ENCODE measurements around the gene FADS3.
A peak's percentile ranks its signal among the peaks of the same experiment; 100 is the strongest.

FADS3 gene

DNA sequence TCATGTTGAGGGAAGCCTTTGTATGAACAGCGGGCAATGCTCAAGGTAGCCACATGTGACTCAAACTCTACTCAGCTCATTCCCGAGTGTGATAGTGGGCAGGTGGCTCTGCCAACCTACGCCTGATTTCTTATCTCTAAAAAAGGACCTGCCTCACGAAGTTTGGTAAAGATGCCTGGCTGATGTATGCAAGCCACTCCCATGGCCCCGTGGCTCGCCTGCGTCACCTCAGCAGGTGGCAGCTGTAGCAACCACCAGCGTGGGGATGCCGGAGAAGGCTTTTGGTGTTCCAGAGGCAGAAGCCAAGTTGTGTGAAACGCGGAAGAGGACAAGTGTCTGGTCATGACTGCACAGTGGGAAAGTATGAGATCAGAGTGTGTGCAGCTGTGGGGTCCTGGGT, 57.9 kb downstream of the FADS3 start:
- no peak for DNase-seq

DNA sequence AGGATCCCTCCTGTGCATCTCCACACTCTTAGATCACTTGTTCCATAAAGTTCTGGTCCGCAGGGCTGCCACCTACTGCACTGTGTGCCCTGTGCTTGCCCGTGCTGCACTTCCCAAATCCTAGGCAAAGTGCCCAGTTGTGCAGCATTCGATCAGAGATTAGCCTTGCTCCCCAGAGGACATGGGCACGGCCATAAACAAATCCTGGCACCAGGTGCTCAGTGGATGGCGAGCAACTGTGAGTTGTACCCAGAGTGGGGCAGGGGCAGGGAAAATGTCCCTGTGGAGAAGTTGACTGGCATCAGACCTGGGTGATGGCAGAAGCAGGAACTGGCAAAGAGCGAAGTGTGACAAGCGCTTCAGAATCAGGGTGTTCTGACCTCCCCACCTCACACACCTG, 58.6 kb downstream of the FADS3 start:
- DNase-seq, result no peak

DNA sequence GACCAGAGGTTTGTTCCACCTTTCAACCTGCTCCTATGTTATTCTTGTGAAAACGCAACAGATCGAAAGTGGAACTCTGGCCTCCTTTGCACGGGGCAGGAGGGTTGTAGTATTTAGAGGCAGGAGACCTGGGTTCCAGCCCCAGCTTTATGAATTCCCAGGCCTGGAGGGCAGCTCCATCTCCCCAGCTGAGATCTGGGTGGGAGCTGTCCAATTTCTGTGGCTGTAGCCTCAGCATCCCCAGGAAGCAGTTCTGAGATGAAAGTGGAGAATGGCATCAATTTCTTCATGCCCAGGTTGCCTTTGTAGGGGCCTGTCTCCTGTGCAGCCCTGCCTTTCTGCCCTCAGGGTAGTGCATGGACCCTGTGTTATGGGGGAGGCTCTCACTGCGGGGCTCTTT, 59.1 kb downstream of the FADS3 start:
- DNase-seq, result no peak

DNA sequence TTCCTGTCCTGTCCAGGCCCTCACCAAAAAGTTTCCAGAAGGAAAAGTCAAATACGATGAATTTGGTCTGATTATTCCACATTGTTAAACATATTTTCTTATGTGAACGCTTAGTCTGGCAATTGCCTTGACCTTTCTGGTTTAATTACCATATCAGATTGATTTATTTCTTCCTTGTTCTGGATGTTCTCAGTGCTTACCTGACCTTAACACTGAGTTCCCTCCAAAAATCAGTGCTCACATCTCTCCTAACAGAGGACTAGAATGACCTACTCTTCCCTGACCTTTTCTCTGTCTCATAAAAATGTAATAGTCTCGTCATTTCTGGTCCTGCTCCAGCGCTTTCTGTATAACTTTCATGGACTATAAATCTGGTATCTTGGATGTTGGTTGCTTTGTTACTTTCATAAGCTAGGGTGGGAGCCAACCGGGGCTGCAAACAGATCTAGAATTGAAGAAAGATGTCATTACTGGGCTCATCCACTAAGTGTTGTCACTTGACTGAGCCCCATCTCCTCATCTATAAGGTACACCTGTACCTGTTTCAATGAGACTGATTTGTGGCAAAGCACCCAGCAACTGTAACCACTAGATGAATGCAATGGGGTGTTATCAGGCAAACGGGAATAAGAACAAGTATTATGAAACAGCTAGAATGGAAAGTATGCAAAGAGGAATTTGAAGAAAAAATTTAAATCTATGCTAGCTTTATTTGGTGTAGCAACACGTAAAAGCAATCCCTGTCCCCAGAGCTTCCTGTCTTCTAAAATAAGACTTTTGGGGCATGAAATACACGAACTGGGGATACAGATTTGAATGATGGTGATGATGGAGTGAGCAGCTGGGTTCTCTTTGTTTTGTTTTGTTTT, 60.9 kb downstream of the FADS3 start:
- peak; percentile 42 for DNase-seq

DNA sequence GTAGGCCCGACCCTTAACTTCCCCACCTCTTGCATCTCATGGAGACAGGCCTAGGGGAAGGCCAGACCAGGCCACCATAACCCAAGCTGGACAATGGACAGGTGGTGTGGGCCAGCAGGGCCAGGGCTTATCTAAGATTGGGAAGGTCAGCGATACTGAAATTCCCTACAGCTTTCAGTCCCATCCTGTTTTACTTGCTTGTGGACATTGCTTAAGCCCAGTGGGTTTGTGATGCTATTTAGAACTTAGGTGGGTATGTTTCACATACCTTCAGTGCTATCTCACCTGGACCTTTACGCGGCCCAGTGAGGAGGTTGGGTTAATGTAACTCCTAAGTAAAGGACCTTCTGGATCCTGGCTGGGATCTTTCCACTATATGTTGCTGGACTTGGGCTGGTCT, 61.5 kb downstream of the FADS3 start:
- no peak for DNase-seq

DNA sequence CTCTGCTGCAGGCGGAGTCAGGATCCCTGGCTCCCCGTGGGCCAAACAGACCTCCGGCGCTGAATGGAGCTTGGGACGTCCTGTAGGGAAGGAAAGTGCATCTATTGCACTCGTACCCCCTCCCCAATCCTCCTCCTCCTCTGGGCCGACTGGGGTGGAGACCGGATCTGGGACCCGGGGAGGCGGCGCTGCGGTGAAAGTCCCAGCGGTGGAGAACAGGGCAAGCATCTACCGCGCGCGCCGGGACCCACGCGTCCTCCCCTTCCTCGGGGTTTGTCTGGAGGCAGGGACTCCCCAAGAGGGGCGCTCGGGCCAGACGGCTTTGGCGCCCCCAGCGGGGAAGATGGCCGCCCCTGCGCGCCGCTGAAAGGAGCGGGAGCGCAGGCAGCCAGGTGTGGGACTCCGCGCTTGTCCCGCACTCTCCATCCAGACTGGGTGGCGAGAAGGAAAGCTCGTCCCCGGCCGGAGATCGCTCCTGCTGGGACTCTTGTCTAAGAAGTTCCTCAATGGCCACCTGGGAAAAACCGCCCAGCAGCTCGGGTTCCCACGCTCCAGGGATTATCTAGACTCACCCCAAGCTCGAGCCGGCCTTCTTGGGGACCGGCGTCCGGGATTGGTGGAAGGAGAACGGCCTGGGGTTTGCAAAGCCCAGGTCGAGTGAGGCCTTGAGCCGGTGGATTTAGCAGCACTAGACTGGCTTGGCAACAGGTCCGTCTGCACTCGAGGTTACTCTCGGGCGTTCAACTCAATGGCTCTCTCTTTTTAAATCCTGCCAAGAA, 62.5 kb downstream of the FADS3 start:
- DNase-seq, result peak; percentile 14

DNA sequence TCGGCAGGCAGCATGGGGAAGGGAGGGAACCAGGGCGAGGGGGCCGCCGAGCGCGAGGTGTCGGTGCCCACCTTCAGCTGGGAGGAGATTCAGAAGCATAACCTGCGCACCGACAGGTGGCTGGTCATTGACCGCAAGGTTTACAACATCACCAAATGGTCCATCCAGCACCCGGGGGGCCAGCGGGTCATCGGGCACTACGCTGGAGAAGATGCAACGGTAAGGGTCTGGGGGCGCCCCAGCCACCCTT, 63.0 kb downstream of the FADS3 start:
- no peak for DNase-seq

DNA sequence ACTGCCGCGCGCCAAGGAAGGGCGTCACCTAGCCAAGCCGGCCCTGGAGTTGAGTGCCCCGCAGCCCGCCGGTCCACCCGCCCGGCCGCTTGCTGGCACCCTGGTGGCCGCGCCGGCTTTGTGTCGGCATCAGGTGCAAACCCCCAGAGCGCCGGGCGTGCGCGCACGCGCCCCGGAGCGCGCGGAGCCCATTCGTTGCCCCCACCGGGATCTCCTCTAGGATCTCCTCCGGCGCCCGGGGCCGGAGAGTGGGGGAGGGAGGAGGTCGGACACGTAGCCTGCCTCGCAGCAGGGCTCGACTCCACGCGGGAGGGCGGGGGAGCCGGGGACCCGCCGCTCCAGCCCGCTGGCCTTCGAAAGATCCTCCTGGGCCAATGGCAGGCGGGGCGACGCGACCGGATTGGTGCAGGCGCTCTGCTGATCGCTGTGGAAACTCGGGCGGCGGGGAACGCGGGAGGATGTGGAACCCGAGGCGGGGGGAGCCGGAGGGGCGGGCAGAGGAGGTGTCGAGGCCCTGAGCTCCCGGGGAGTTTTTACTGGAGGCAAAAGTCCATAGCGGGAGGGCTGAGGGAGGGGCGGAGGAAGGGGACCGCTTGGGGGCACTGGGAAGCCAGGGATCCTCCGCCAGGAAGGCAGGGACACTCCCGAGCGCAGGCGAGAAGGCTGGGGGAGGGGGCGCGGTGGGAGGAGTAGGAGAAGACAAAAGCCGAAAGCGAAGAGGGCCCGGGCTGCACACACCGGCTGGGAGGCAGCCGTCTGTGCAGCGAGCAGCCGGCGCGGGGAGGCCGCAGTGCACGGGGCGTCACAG, 63.6 kb downstream of the FADS3 start, which contains the start of gene FADS2:
Gene FADS2, plus strand, starts transcription at position 730 of the 808 bp plus-strand sequence. CDS start 91 bp downstream, outside the sequence.
- peak; percentile 94 for DNase-seq

DNA sequence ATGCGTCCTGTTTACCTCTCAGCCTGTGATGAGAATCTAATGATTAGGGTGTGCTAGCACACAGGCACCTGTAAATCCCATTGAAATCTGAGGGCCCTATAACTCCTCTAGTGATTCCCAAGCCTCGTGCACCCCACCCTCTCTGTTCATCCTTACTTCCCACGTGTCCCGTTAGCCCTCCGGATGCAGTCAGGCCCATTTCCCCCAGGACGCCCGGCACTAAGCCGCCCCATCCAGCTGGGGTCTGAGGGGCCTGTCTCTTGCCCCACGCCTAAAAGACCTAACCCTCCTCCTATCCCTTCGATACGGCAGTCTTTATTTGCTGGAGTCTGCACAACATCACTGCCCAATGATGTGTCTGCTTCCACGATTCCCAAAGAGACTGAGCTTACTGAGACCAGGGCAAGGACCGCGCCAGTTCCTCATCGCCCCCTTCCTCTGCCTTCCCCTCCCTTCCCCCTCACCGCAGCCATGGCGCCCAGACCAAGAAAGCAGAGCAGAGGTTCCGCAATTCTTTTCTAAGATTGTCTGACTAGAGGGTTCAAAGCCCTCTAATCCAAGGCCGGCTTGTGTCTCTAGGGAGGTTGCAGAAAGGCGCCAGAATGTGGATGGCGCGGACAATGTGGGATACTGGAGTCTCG, 64.3 kb downstream of the FADS3 start:
- DNase-seq, result no peak
